Osteoblast (primary cell): Measurements from ENCODE around the gene UVSSA. TPM values are rescaled to one million over a fixed set of nuclear protein-coding genes. Genes with fewer than 3 reads are reported as not detected.

Experiments
- DNase-seq: peaks from one replicate; pipeline ENCODE4 v3.0.0; 2011; ENCODE audit warnings: low spot score, mixed read lengths; ENCODE audit not compliant: insufficient read length; ENCODE audit errors: missing footprints
- H2AFZ ChIP-seq: 2 replicates; pipeline ENCODE4 v1.6.0; 2011; ENCODE audit warnings: mild to moderate bottlenecking, low read length
- H3K27ac ChIP-seq: 2 replicates; pipeline ENCODE4 v1.5.1; 2011; ENCODE audit warnings: mild to moderate bottlenecking, low read depth, low read length, moderate library complexity
- H3K27me3 ChIP-seq: 2 replicates; pipeline ENCODE4 v1.6.0; 2012; ENCODE audit warnings: mild to moderate bottlenecking, control low read depth, inconsistent platforms, low read length, moderate library complexity; ENCODE audit not compliant: insufficient read depth
- H3K36me3 ChIP-seq: 2 replicates; pipeline ENCODE4 v1.5.1; 2011; ENCODE audit warnings: mild to moderate bottlenecking, low read length, control low read depth, moderate library complexity; ENCODE audit not compliant: insufficient read depth
- H3K4me1 ChIP-seq: 2 replicates; pipeline ENCODE4 v1.5.1; 2011; ENCODE audit warnings: mild to moderate bottlenecking, low read length, control low read depth, moderate library complexity; ENCODE audit not compliant: insufficient read depth
- H3K4me2 ChIP-seq: 2 replicates; pipeline ENCODE4 v1.6.0; 2011; ENCODE audit warnings: mild to moderate bottlenecking, low read length; ENCODE audit not compliant: insufficient read depth
- H3K4me3 ChIP-seq: fragments of 200-600 bp; sonication (generic); 3 replicates; pipeline ENCODE4 v1.5.1; 2012; ENCODE audit warnings: mild to moderate bottlenecking, low read length, inconsistent platforms; ENCODE audit not compliant: insufficient read depth
- H3K79me2 ChIP-seq: 2 replicates; pipeline ENCODE4 v1.6.0; 2012; ENCODE audit warnings: mild to moderate bottlenecking, low read length, control low read depth, inconsistent platforms; ENCODE audit not compliant: insufficient read depth
- H3K9me3 ChIP-seq: 2 replicates; pipeline ENCODE4 v1.5.1; 2011; ENCODE audit warnings: low read depth, low read length, control low read depth
- H4K20me1 ChIP-seq: 2 replicates; pipeline ENCODE4 v1.6.0; 2012; ENCODE audit warnings: mild to moderate bottlenecking, low read length, control low read depth; ENCODE audit not compliant: insufficient read depth
- total RNA-seq: library from RNA; depleted of rRNA; stranded (reverse); fragments of >200 nt; gene quantifications from 2 replicates; pipeline ENCODE4 v1.2.3, GENCODE V29; 2012
- TF ChIP-seq, protein P1 (sequence below): IDR thresholded peaks from 2 replicates; pipeline ENCODE4 v1.5.1; 2011; ENCODE audit warnings: mild to moderate bottlenecking, low read depth, low read length, moderate library complexity; ENCODE audit errors: extremely low read depth

The UVSSA gene
- total RNA-seq, 1 donor, result 14.8 TPM

DNA sequence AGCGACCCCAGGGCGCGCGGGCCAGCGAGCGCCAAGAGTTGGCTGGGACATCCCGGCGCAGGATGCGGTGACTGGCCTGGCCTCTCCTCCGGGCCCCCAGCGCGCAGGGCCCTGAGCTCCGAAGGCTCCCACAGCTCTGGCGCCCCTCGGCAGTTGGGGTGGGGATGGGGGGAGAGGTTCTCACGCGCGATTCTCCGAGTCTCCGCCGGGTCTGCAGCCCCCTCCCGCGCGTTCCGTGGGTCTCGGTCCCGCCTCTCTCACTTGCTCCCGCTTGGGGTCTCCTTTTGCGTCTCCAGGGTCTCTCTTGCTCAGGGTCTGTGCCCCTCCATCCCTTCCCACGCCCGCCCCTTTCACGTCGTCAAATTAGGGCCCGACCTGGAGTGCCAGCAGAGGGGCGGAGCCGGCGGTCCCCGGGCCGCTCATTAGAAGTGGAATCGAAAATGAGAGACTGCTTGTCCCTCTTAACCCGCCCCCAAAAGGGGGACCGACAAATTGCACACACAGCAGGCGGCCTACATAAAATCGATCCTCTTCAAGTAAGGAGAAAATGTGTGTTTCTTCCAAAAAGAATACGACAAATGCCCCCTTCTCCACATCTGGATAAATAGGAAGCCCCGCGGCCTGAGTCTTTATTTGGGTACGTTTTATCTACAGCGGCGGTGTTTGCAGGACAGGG, 60.1 kb downstream of the UVSSA start:
- Histone ChIP-seq H2AFZ (no peak overlapping the region), H3K36me3 (no peaks in the 10 kb centered on the region)

DNA sequence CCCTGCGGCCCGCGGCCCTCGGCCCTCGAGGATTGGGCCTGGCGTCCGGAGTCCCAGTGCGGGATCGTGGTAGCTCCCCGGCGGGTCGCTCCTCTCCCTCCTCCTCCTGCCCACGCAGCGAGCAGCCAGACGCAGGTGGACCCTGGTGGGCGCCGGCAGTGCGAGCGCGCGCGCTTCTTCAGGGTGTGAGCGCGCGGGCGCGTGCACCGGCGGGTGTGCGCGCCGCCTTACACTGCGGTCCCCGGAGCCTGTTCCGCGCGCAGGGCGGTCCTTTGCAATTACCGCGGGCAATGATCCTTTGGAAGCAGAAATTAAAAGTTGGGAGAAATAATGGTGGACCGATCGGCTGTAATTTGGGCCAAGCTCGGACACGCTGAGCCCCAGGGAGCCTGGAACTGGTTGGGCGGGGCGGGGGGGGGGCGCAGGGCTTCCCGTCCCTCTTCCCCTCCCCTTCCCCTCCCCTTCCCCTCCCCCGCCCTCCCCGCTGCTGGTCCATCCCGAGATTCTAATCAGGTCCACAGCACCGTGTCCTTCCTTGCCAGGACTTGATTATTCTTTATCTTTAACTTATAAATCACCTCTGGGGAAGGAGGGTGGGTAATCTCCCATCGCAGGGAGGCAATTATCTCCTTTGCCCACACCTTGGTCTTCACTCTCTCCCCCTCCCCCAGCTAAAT, 60.8 kb downstream of the UVSSA start:
- H3K4me2 ChIP-seq, result no peak overlapping the region
- H3K27ac ChIP-seq, result no peak overlapping the region
- peaks cover 51% of the 10 kb centered on the region for H3K27me3 ChIP-seq
- no peak overlapping the region for H3K4me3 ChIP-seq
- H3K79me2 ChIP-seq, result no peaks in the 10 kb centered on the region
- TF ChIP-seq, protein P1, sequence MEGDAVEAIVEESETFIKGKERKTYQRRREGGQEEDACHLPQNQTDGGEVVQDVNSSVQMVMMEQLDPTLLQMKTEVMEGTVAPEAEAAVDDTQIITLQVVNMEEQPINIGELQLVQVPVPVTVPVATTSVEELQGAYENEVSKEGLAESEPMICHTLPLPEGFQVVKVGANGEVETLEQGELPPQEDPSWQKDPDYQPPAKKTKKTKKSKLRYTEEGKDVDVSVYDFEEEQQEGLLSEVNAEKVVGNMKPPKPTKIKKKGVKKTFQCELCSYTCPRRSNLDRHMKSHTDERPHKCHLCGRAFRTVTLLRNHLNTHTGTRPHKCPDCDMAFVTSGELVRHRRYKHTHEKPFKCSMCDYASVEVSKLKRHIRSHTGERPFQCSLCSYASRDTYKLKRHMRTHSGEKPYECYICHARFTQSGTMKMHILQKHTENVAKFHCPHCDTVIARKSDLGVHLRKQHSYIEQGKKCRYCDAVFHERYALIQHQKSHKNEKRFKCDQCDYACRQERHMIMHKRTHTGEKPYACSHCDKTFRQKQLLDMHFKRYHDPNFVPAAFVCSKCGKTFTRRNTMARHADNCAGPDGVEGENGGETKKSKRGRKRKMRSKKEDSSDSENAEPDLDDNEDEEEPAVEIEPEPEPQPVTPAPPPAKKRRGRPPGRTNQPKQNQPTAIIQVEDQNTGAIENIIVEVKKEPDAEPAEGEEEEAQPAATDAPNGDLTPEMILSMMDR, result no peak
- H3K9me3 ChIP-seq, result no peaks in the 10 kb centered on the region
- peak; percentile 83 for DNase-seq
- no peak overlapping the region for H2AFZ ChIP-seq
- H3K4me1 ChIP-seq, result no peaks in the 10 kb centered on the region
- H3K36me3 ChIP-seq, result no peaks in the 10 kb centered on the region
- H4K20me1 ChIP-seq, result peaks cover 4% of the 10 kb centered on the region

More for the DNA sequence above, 60.1 kb downstream of the UVSSA start:
- Histone ChIP-seq H3K79me2 (no peaks in the 10 kb centered on the region), H3K27ac (no peak overlapping the region), H3K9me3 (no peaks in the 10 kb centered on the region), H3K27me3 (peaks cover 55% of the 10 kb centered on the region), H3K4me2 (no peak overlapping the region), H4K20me1 (peaks cover 4% of the 10 kb centered on the region), H3K4me3 (no peak overlapping the region), H3K4me1 (no peaks in the 10 kb centered on the region)
- TF ChIP-seq, protein P1, result no peak
- peak; percentile 91 for DNase-seq

DNA sequence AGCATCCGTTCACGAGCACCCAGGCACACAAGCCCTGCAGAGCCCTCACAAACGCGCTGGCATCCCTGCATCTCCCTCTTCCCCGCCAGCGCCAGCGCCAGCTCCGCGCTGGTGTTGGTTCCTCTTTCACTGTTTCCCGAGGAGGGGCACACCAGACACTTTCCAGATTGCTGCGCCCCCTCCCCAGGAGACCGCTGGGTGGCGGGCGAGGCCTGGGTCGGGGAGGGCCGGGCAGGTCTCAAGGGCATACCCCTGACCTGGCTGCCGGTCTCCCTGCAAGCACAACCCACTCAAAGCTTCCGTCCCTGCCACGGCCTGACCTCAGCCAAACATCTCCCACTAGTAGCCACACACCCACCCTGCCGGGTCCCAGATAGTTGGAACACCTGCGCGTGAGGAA, 61.4 kb downstream of the UVSSA start:
- Histone ChIP-seq H3K4me1 (no peaks in the 10 kb centered on the region), H2AFZ (no peak overlapping the region), H3K9me3 (no peaks in the 10 kb centered on the region), H3K4me2 (no peak overlapping the region), H3K36me3 (no peaks in the 10 kb centered on the region), H3K27me3 (peaks cover 52% of the 10 kb centered on the region), H3K79me2 (no peaks in the 10 kb centered on the region), H3K4me3 (no peak overlapping the region), H4K20me1 (peaks cover 4% of the 10 kb centered on the region), H3K27ac (no peak overlapping the region)
- TF ChIP-seq, protein P1, result no peak
- DNase-seq, result peak; percentile 49

DNA sequence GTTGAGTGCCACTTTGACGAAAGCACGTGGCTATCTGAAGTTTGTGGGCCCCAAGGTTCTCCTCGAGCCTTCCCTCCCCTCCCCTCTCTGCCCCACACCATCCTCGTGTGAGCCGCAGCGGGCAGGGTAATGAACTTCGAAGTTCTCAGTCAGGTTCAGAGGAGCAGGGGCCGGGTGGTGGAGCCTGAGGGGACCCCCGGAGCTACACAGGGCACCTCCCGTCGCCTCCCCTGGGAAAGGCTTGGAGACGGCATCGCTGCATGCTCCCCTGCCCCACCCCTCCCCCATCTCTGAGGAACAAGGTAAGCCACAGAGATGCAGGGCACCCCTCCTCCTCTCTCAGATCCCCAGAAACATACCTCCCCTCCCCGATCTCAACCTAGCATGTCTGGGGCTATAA, 62.1 kb downstream of the UVSSA start:
- H3K79me2 ChIP-seq, result no peaks in the 10 kb centered on the region
- peaks cover 4% of the 10 kb centered on the region for H4K20me1 ChIP-seq
- H3K36me3 ChIP-seq, result no peaks in the 10 kb centered on the region
- H3K27ac ChIP-seq, result no peak overlapping the region
- no peaks in the 10 kb centered on the region for H3K9me3 ChIP-seq
- no peaks in the 10 kb centered on the region for H3K4me1 ChIP-seq
- peak; percentile 93 for DNase-seq
- no peak overlapping the region for H3K4me2 ChIP-seq
- H3K27me3 ChIP-seq, result peaks cover 54% of the 10 kb centered on the region
- no peak overlapping the region for H2AFZ ChIP-seq
- TF ChIP-seq, protein P1, result no peak
- no peak overlapping the region for H3K4me3 ChIP-seq
